CD4-positive, alpha-beta T cell treated with Interleukin-6 for 4 hours (primary cell): ENCODE results near the gene NPIPB8.
"Not testable (repeated sequence)": the region's sequence is repeated elsewhere in the genome, so short reads cannot be mapped to it uniquely, and the experiment has no call there.

Experiments
- DNase-seq: peaks from one replicate; pipeline ENCODE4 v3.0.0-alpha.2; 2020; ENCODE audit warnings: mixed read lengths

Gene NPIPB8

DNA sequence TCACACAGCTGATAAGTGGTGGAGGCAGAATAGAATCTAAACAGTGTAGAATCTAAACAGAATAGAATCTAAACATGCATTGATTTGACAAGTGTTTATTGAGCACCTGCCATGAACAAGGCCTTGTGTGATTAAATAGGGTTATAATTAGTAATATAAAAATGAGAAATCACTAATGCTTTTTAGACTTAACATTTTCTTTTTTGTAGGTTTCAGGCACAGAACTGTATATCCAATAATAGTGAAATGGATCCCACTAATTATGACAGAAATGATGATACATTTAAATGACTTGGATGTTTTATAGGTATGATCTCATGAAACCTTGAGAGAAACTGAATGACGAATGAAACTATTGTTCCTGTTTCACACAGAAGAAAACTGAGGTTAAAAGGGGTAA is at the start of gene NPIPB8:
Gene NPIPB8 (plus strand): TSS at position 301 of the 400 bp plus-strand sequence. CDS start 296 bp downstream, outside the sequence.
- DNase-seq, result not testable (repeated sequence)

DNA sequence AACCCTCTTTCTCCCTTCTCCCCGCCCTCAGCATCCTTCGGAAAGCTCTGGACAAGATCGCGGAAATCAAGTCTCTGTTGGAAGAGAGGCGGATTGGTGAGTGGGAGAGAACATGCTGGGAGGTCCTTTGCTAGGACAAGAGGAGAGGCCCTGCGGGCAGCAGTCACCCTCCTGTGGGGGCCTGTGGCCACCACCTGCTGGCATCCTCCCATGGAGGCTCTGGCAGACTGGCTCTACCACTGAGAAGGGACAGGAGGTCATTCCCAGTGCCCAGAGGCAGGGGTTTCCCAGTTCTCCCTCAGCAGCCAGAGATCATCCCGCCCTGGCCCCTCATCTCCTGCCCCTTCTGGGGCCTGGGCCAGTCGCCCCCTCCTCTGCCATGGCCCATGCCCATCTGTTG is 48.8 kb upstream of the NPIPB8 start:
- no peak for DNase-seq

DNA sequence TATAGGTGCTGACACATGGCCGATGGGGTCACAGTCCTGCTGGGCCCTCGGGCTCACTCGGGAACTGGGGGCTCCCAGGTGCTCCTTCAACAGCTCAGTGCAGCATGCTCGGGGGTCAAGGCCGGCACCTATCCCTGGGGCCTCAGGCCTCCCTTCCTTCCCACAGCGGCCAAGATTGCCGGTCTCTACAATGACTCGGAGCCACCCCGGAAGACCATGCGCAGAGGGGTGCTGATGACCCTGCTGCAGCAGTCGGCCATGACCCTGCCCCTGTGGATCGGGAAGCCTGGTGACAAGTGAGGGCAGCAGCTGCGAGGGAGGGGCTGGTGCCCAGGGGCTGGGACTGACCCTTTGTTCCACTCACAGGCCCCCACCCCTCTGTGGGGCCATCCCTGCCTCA is 47.9 kb upstream of the NPIPB8 start:
- DNase-seq, result no peak

DNA sequence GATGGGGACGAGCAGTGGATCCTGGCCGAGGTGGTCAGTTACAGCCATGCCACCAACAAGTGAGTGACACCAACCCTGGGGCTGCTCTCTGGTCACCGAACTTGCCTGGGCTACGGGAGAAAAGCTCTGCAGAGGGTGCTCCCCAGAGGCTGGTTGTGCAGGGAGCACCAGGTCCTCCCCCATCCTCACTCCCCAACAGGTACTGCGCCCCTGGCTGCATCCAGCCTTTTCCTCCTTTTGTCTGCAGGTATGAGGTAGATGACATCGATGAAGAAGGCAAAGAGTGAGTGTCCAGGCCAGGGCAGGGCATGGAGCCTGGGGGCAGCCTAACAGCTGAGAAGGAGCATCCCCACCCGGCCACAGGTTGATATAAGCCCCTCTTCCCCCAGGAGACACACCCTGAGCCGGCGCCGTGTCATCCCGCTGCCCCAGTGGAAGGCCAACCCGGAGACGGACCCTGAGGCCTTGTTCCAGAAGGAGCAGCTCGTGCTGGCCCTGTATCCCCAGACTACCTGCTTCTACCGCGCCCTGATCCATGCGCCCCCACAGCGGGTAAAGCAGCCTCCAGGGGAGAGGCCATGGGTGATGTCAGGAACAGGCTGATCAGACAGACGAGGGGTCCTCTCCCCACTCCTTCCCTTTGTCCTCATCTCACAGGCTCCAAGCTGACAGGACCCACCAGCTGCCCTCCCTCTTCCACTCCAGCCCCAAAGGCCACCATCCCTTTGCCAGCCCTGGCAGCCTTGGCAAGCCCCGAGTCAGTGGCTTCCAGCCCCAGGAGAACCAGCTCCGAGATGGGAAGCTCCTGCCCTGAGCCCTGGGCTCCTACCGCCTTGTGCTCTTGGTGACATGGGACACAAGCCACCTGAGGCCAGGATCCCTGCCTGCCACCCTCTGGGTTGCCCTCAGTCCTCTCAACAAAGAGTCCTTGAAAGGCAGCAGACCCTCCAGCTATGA is 47.2 kb upstream of the NPIPB8 start:
- DNase-seq, result no peak

DNA sequence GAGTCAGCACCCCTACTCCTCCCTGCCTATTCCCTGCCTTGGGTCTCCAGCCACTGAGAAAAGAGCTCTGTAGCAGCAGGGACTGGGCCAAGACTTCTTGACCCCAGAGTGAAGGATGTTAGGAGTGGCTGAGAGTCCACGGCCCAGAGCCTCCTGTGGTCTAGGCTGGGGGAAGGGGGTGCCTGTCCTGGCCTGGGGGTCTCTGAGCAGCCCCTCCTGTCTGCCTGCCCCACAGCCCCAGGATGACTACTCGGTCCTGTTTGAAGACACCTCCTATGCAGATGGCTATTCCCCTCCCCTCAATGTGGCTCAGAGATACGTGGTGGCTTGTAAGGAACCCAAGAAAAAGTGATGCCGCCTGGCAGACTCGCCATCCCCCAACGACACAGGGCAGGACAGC is 46.5 kb upstream of the NPIPB8 start:
- no peak for DNase-seq

DNA sequence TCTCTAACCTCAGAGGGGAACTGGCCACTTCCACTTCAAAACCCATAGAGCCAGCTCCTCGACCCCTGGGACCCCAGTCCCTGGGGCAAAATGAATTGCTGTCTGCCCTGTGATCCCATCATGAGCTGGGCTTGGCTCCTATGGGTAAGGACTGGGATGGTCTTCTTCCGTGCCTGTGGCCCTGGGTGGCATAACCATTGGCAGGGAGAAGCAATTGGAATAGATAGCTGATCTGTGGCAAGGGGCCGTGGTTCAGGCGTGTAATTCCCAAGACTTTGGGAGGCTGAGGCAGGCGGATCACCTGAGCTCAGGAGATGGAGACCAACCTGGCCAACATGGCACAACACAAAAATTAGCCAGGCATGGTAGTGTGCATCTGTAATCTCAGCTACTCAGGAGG is 45.4 kb upstream of the NPIPB8 start:
- no peak for DNase-seq

DNA sequence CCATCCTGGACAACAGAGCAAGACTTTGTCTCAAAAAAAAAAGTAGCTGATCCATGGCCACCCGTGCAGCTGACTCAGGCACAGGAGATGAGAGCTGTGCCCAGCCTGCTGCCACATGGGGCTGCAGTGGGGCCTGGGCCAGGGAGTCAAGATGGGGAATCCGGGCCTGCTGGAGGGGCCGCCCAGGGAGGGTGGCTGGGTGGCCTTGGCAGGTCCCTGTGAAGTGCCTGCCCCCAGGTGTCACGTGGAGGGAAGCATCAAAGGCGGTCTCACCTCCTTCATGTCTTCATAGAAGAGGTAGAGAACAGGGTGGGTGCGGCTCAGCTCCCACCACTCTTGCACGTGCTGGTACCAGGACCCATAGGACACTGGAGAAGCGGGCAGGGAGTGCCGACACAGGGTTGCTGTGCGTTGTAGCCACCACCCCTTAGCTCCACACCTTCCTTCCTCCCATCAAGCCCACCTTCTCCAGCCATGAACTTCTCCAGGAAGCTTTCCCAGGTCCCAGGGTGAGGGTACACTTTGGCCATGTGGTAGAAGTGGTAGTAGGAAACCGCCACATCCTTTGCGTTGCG is 44.8 kb upstream of the NPIPB8 start:
- DNase-seq, result no peak

DNA sequence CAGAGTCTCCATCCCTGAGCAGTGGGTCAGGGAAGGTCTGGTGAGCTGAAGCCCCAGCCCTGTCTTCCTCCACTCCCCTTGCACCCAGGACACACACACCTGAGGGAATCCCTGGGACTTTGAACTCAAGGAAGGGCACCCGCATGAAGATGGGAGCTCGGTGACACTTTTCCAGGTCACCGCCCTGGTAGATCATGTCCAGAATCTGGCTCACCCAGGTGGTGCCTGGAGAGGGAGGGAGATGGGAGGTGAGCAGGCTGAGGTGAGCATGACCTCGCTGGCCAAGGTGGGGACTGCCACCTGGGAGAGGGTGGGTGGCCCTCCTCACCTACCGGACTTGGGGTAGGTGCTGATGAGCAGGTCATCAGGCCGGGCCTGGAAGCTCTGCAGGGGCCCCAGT is 42.4 kb upstream of the NPIPB8 start:
- DNase-seq, result not testable (repeated sequence)

DNA sequence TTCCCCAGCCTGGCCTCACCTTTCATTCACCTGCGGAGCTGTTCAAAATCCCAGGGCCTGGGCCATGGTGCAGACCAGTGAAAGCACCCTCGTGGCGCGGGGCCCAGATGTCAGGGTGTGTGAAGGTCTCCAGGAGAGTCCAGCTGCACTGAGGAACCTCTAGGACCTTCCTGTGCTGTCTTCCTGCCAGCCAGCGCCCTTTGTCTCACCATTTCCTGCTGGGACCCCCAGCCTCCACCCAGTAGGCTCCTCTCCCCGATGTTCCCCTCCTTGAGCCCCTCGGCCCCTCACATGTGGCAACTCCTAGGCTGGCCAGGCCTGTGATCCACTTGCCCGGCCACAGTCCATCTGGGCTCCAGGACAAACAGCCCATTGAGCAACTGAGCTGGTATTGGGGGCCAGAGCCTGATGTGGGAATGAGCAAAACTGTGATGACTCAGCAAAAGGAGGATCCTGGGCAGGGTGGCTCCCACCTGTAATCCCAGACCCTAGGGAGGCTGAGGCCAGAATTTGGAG is 41.7 kb upstream of the NPIPB8 start:
- DNase-seq, result no peak

DNA sequence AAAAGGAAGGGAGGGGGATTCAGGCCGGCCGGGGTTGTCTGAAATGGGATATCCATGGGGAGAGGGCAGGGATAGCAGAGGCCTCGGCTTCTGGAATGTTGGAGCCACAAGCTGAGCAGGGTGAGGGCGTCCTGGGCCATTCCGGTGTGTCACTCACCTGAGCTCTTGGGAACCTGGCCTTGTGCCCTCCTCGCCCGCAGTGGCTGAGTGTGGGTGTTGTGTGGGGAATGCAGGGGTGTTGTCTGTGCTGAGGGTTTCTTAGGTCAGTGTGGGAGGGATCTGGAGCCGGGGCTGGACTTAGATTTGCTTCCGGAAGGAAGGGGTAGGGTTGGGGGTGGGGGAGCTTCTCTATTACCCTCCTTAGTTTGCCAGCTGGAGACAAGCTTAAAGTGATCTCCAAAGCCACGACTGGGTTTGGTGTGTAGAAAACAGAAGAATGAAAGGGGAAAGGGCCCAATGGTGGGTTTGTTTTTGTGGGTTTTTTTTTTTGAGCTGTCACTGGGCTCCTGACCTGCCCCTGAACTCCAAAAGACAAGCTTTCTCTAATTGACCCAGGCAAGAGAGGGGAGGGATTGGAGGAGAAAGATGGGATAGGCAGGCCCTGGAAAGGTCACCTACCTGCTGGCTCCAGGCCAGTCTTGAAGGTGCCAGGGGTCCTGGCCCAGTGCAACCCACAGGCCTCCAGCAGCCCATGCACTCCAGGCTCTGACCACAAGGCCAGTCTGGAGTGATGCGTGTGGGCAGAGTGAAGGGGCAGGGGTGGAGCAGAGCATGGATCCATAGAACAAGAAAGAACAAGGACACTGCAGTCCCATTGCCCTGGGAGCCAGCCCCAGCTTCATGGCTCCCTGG is 40.8 kb upstream of the NPIPB8 start, which contains the start of gene SULT1A2:
Gene SULT1A2 (minus strand): TSS at position 211 of the 852 bp plus-strand sequence. CDS start 1,120 bp downstream, outside the sequence.
- DNase-seq, result no peak

DNA sequence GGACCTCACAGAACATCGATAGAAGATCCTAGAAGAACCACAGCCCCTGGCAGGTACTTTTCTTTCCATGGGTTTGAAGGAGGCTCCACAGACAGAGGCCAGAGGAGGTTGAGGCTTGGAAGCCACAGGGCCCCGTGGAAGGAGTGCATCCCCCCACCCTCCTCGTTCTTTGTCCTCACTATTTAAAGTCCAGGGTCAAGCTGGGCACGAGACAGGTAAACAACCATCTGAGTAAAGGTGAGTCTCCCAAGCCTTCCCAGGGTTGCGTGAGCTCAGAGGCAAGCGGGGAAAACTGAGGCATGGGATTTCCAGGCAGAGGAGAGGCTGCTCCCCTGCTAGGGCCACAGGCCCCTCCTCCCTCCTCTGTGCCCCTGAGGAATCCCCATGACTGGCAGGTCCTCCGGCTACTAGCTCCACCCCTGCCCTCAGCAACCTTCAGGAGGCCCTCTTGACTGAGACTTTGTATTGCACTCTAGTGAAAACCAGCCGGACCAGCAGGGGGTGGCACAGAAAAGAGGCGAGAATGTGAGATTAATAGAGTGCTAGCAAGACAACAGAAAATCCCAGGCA is 40.1 kb upstream of the NPIPB8 start:
- no peak for DNase-seq

DNA sequence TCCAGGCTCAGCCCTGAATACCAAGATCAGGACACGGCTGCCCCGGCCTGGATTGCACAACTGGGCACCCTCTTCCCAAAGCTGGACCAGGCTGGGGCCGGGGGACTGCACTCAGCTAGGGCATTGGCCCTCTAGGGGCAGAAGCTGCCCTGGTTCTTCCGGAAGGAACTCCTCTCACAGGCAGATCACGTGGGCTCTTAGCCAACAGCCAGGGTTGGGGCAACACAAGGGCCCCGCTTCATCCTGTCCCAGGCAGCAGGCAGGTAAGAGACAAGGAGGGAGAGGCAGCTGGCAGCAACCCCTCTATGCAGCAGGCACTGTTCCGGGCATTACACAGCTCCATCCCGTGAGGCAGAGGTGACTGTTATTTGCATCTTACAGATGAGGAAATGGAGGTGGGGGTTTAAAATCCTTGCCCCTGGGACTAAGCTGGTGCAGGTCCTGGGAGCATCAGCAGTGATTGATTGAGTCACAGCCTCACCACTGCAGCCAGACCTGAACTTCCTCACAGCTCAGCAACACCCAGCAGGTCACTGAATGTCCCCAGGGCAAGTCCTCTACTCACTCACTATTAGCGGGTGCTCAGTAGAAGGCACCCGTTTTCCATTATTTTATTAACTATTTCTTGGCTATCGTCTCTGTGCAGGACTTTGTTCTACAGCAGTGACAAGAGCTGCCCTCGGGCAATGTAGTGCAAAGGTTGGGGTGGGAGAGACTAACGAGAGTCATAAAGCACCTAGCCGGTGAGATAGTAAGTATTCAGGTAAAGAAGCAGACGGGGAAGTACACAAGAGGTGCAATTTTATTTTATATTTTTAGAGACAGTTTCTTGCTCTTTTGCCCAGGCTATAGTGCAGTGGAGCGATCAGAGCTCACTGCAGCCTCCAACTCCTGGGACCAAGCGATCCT is 38.2 kb upstream of the NPIPB8 start:
- not testable (repeated sequence) for DNase-seq

DNA sequence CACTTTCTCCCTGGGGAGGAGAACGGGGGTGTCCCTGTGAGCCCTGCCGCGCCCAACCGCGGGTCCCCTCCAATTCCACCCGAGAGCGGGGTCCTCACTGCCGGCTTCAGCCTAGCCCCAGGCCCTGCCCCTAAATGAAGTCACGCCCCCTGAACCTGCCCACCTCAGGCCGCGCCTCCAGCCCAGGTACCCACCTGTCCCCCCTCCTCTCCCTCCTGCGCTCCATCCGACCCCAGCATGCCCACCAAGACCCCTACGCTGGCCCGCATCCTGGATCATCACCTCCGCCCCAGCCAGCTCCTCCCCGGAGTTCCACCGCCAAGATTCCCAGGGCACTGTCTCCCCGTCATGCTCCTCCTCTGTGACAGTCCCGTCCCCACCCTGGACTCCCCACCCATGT is 36.9 kb upstream of the NPIPB8 start:
- not testable (repeated sequence) for DNase-seq

DNA sequence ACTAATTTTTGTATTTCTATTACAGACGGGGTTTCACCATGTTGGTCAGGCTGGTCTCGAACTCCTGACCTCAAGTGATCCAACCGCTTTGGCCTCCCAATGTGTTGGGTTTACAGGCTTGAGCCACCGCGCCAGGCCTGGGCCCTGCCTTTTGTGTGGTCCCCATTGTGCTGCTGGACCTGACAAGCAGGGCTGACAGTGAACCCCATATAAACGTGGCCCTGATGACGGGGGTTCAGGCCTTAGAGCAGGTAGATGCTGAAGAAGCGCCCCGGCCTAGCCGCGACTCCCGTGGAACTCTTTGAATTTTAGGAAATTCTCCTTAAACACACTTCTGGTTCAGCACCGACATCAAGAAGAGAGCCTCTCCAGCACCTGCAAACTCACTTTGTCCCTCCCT is 36.3 kb upstream of the NPIPB8 start:
- DNase-seq, result not testable (repeated sequence)

DNA sequence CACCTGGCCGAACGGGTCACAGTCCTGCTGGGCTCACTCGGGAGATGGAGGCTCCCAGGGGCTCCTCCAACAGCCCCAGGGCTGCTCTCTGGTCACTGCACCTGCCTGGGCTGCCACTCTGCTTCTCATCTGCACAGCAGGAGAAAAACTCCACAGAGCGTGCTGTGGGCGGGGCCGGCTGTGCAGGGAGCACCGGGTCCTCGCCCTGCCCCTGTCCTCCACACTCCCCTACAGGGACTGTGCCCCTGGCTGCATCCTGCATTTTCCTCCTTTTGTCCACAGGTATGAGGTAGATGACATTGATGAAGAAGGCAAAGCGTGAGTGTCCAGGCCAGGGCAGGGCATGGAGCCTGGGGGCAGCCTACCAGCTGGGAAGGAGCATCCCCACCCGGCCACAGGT is 35.8 kb upstream of the NPIPB8 start:
- DNase-seq, result not testable (repeated sequence)

DNA sequence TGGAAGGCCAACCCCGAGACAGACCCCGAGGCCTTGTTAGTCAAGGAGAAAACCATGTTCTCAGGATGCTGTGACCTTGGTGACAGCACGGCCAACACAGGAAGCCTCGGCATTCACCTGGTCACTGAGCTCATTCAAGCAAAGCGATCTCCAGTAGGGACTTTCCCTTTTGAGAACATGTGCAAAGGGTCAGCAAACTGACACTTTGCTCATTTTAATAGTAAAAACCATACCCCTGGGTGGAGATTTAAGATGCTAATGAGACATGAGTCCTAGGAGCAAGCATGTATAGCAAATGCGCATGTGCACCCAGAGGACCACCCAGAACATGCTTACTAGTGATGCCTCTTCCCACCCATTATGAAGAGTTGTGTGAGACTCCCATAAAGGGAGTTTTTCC is 35.3 kb upstream of the NPIPB8 start:
- DNase-seq, result no peak

DNA sequence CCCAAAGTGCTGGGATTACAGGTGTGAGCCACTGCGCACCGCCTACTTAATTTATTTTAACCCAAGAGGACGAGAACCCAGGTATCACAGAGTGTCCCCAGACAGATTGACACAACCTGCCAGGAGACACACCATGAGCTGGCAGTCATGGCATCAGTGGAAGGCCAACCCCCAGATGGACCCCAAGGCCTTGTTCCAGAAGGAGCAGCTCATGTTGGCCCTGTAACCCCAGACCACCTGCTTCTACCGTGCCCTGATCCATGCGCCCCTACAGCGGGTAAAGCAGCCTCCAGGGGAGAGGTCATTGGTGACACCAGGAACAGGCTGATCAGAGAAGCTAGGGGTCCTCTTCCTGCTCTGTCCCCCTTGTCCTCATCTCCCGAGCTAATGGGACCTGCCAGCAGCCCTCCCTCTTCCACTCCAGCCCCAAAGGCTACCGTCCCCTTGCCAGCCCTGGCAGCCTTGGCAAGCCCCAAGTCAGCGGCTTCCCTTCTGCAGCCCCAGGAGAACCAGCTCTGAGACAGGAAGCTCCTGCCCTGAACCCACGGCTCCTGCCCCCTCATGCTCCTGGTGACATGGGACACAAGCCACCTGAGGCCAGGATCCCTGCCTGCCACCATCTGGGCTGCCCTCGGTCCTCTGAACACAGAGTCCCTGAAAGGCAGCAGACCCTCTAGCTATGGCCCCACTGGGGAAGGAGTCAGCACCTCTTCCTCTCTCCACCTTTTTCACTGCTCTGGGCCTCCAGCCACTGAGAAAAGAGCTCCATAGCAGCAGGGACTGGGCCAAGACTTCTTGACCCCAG is 34.3 kb upstream of the NPIPB8 start:
- DNase-seq, result no peak

DNA sequence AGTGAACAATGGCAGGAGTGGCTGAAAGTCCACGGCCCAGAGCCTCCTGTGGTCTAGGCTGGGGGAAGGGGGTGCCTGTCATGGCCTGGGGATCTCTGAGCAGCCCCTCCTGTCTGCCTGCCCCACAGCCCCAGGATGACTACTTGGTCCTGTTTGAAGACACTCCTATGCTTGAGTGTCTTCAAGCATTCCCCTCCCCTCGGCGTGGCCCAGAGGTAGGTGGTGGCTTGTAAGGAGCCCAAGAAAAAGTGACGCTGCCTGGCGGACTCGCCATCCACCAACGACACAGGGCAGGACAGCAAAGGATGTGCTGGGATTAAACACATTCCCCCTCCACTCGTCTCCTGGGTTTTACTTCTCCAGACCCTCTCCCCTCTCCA is 33.7 kb upstream of the NPIPB8 start:
- DNase-seq, result no peak

DNA sequence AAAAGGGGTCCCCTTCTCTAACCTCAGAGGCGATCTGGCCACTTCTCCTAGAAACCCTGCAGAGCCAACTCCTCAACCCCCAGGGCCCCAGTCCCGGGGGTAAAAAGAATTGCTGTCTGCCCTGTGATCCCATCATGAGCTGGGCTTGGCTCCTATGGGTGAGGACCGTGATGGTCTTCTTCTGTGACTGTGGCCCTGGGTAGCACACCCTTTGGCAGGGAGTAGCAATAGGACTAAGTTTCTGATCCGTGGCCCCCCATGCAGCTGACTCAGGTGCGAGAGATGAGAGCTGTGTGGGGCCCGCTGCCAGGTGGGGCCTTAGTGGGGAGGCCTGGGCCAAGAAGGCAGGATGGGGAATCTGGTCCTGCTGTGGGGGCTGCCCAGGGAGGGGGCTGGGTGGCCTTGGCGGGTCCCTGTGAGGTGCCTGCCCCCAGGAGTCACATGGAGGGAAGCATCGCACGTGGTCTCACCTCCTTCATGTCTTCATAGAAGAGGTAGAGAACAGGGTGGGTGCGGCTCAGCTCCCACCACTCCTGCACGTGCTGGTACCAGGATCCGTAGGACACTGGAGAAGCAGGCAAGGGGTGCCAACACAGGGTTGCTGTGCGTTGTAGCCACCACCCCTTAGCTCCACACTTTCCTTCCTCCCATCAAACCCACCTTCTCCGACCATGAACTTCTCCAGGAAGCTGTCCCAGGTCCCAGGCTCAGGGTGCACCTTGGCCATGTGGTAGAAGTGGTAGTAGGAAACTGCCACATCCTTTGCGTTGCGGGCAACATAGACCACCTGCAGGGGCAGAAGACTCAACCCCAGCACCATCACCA is 31.4 kb upstream of the NPIPB8 start:
- no peak for DNase-seq
